ENCODE data around the gene ISG15.

ISG15 gene

DNA sequence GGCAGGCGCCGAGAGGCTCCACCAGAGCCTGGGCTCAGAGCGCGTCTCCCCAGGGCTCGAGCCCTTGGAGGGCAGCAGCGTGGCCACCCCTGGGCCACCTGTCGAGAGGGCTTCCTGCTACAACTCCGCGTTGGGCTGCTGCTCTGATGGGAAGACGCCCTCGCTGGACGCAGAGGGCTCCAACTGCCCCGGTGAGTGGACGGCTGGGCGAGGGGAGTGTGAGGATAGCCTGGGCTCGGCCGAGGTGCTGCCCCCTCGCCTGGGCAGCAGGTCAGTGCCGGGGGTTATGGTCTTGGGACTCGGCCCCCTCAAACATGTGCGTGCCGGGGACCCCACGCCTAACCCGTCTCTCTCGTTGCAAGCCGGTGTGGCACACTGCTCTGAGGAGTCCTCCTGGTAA lies 33.5 kb downstream of the ISG15 start:
- Histone ChIP-seq H3K36me3 (ENCODE audit: insufficient read depth, low read length) (no peaks in the 10 kb centered on the region), H3K79me2 (ENCODE audit: insufficient read depth, low read length) (no peaks in the 10 kb centered on the region)

DNA sequence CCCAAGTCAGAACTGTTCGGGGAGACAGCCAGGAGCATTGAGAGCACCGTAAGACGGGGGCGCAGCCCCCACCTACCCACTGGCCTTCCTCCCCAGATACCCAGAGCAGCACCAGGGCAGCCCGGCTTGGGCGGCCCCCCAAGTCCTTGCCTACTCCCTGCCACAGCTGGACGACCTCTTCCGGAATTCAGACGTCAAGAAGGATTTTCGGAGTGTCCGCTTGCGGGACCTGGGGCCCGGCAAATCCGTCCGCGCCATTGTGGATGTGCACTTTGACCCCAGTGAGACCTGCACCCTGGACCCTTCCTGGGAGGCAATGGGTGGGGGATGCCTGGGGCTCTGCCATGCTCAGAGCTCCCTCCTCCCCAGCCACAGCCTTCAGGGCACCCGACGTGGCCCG lies 34.1 kb downstream of the ISG15 start:
- Histone ChIP-seq H3F3A (ENCODE audit: insufficient read depth, low read length) (no peaks in the 10 kb centered on the region), H3K9me3 (ENCODE audit: low read length) (no peaks in the 10 kb centered on the region), H3K9me2 (ENCODE audit: low read depth, low read length) (no peaks in the 10 kb centered on the region), H3K4me1 (ENCODE audit: insufficient read depth, low read length, severe bottlenecking) (no peaks in the 10 kb centered on the region), H3K4me2 (ENCODE audit: low read length) (no peak overlapping the region), H3K9ac (ENCODE audit: low read length) (no peak overlapping the region), H3K36me3 (ENCODE audit: insufficient read depth, low read length) (no peaks in the 10 kb centered on the region), H2AFZ (ENCODE audit: low read length) (no peak overlapping the region), H3K4me3 (ENCODE audit: low read depth, low read length, poor library complexity, severe bottlenecking) (no peak overlapping the region), H3K27ac (ENCODE audit: low read depth, low read length, poor library complexity, severe bottlenecking) (no peak overlapping the region), H4K20me1 (ENCODE audit: insufficient read depth, low read length) (no peaks in the 10 kb centered on the region), H3K27me3 (ENCODE audit: insufficient read depth, low read length) (no peaks in the 10 kb centered on the region; the same call in 1 of the 2 replicates), H3K79me2 (ENCODE audit: insufficient read depth, low read length) (no peaks in the 10 kb centered on the region)
- TF ChIP-seq, protein P1, sequence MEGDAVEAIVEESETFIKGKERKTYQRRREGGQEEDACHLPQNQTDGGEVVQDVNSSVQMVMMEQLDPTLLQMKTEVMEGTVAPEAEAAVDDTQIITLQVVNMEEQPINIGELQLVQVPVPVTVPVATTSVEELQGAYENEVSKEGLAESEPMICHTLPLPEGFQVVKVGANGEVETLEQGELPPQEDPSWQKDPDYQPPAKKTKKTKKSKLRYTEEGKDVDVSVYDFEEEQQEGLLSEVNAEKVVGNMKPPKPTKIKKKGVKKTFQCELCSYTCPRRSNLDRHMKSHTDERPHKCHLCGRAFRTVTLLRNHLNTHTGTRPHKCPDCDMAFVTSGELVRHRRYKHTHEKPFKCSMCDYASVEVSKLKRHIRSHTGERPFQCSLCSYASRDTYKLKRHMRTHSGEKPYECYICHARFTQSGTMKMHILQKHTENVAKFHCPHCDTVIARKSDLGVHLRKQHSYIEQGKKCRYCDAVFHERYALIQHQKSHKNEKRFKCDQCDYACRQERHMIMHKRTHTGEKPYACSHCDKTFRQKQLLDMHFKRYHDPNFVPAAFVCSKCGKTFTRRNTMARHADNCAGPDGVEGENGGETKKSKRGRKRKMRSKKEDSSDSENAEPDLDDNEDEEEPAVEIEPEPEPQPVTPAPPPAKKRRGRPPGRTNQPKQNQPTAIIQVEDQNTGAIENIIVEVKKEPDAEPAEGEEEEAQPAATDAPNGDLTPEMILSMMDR (IDR thresholded peaks at IDR 0.05; ENCODE audit: low read length), result no peak
- no peak for TF ChIP-seq EZH2 (IDR thresholded peaks at IDR 0.05; ENCODE audit: borderline replicate concordance, low read length)

More for the DNA sequence above, 33.5 kb downstream of the ISG15 start:
- Histone ChIP-seq H3K9me2 (ENCODE audit: low read depth, low read length) (no peaks in the 10 kb centered on the region), H3F3A (ENCODE audit: insufficient read depth, low read length) (no peaks in the 10 kb centered on the region), H2AFZ (ENCODE audit: low read length) (no peak overlapping the region), H3K27ac (ENCODE audit: low read depth, low read length, poor library complexity, severe bottlenecking) (no peak overlapping the region), H3K27me3 (ENCODE audit: insufficient read depth, low read length) (no peaks in the 10 kb centered on the region; the same call in 1 of the 2 replicates), H3K4me2 (ENCODE audit: low read length) (no peak overlapping the region), H3K4me1 (ENCODE audit: insufficient read depth, low read length, severe bottlenecking) (no peaks in the 10 kb centered on the region), H3K9ac (ENCODE audit: low read length) (no peak overlapping the region), H3K4me3 (ENCODE audit: low read depth, low read length, poor library complexity, severe bottlenecking) (no peak overlapping the region), H4K20me1 (ENCODE audit: insufficient read depth, low read length) (no peaks in the 10 kb centered on the region), H3K9me3 (ENCODE audit: low read length) (no peaks in the 10 kb centered on the region)
- TF ChIP-seq, protein P1 (IDR thresholded peaks at IDR 0.05; ENCODE audit: low read length), result no peak
- no peak for TF ChIP-seq EZH2 (IDR thresholded peaks at IDR 0.05; ENCODE audit: borderline replicate concordance, low read length)

- Histone ChIP-seq H3K4me3 (ENCODE audit: low read depth, low read length, poor library complexity, severe bottlenecking) (no peak overlapping the region), H3K4me1 (ENCODE audit: insufficient read depth, low read length, severe bottlenecking) (no peaks in the 10 kb centered on the region), H3F3A (ENCODE audit: insufficient read depth, low read length) (no peaks in the 10 kb centered on the region), H3K36me3 (ENCODE audit: insufficient read depth, low read length) (no peaks in the 10 kb centered on the region), H3K9ac (ENCODE audit: low read length) (no peak overlapping the region), H4K20me1 (ENCODE audit: insufficient read depth, low read length) (no peaks in the 10 kb centered on the region), H3K27me3 (ENCODE audit: insufficient read depth, low read length) (no peaks in the 10 kb centered on the region; the same call in 1 of the 2 replicates), H3K9me2 (ENCODE audit: low read depth, low read length) (no peaks in the 10 kb centered on the region), H2AFZ (ENCODE audit: low read length) (no peak overlapping the region), H3K27ac (ENCODE audit: low read depth, low read length, poor library complexity, severe bottlenecking) (no peak overlapping the region), H3K79me2 (ENCODE audit: insufficient read depth, low read length) (no peaks in the 10 kb centered on the region), H3K4me2 (ENCODE audit: low read length) (no peak overlapping the region), H3K9me3 (ENCODE audit: low read length) (no peaks in the 10 kb centered on the region)
- no peak for TF ChIP-seq EZH2 (IDR thresholded peaks at IDR 0.05; ENCODE audit: borderline replicate concordance, low read length)
- TF ChIP-seq, protein P1 (IDR thresholded peaks at IDR 0.05; ENCODE audit: low read length), result no peak
Measured at GRCh38 chr1:1047963-1048362, 34.7 kb downstream of the ISG15 start.
